ENCODE data around the gene ALCAM.
"Not testable (repeated sequence)": the region's sequence is repeated elsewhere in the genome, so short reads cannot be mapped to it uniquely, and the experiment has no call there.

Gene ALCAM

GRCh38 chr3:105594219-105594618 lies 227.5 kb downstream of the ALCAM start:
- no peak for DNase-seq

GRCh38 chr3:105598042-105598796 lies 231.5 kb downstream of the ALCAM start:
- DNase-seq, result no peak

DNA sequence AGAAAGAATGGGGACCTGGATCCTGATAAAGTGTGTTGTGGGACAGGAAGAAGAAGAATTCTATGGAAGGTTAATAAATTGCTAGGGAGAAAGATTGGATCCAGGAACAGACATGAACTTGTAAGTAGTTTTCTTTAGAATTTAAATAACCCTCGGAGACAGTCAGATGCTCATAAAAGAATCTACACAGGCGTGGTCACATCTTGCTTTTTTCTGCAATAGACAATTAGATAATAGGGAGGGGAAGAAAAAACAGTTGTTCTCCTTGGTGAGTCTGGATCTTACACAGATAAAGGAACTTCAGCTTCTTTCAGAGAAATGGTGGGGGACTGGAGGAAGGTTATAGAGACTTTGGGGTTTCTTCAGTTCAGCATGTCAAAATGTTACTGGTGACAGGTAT lies 232.6 kb downstream of the ALCAM start:
- DNase-seq, result no peak

DNA sequence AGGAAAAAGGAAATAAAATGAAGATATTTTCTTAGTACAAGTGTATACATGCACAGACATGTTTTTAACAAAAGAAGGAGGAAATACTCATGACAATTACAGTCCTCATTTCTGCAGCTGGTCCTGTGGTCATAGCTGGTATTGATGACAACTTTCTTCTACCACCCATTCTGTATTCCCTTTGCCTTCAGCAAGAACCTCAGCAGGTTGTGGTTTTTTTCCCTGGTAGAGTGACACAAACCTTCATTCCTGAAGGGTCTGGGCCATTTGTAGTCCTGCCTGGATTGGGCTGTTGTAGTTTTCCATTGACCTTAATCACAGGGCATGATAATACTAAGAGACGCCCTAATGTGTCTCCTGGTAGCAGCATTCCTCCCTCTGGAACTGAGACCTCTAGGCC lies 235.0 kb downstream of the ALCAM start:
- DNase-seq, result not testable (repeated sequence)

GRCh38 chr3:105602286-105602685 lies 235.6 kb downstream of the ALCAM start:
- DNase-seq, result not testable (repeated sequence)

GRCh38 chr3:105603516-105603915 lies 236.8 kb downstream of the ALCAM start:
- not testable (repeated sequence) for DNase-seq

DNA sequence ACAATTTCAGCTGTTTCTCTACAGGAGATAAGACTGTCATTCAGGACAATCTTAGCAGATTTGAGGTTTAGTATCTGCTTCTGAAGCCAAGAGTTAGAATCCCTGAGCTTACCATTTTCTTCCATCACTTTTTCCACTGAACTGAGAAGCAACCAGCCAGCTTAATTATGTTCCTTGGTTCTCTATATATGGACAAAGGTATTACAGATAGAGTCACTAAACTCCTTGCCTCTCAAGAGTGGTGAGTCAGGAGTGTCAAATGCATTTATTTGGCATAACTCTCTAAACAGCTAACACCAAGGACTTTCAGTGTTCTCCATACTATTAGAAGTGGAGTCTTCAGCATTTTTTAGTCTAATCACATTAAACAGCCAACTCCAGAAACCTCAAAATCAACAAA lies 239.3 kb downstream of the ALCAM start:
- no peak for DNase-seq

- no peak for DNase-seq
Measured at GRCh38 chr3:105608623-105609022, 241.9 kb downstream of the ALCAM start.

- no peak for DNase-seq
Measured at GRCh38 chr3:105610473-105610872, 243.8 kb downstream of the ALCAM start.

DNA sequence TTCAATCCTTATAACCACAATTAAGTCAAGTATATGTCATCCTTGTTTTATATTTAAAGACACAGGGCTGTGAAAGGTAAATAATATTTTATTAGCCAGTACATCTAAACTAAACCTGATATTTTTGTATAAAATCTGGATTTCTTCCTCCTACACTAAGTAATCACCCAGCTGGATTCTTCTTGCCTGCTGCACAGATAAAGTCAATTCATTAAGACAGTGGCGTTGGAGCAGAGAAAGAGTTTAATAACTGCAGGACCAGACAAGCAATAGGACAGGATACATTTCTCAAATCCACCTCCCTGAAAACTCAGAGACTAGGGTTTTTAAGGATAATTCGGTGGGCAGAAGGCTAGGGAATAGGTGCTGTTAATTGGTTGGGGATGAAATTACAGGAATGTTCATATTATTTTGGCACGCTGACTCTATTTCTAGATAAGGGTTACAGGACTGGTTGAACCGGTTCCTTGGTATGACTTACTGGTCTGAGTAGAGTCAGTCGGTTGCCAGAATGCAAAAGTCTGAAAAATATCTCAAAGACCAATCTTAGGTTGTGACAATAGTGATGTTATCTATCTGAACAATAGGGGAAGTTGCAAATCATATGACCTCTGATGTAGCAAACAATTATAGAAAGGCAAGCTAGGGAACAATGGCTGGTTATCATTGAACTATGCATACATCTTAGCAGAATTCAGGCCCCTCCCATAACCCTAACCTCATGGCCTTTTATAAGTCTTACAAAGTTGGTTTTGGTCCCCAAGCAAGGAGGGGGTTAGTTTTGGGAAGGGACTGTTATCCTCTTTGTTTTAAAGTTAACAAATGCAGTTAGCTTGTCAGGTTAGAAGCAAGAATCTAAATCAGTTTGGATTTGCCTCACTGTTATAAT lies 244.8 kb downstream of the ALCAM start:
- no peak for DNase-seq

DNA sequence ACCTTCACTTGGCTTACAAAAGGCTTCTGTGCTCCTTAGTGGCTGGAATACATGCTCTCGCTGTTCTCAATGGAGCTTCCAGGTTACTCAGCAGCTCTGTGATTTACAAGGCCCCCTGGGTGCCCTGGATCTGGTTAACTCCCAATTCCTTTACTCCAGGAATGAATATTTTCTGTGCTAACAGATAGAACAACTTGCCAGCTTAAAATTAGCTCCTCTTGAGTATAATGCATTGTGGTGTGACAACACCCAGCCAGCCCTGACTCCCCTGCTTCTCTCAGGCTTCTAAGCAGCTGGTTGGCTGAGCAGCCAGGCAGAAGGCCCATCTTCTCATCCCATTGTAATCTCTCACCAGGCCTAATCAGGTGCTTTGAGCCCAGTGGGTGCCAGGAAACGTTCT lies 246.4 kb downstream of the ALCAM start:
- DNase-seq, result no peak

DNA sequence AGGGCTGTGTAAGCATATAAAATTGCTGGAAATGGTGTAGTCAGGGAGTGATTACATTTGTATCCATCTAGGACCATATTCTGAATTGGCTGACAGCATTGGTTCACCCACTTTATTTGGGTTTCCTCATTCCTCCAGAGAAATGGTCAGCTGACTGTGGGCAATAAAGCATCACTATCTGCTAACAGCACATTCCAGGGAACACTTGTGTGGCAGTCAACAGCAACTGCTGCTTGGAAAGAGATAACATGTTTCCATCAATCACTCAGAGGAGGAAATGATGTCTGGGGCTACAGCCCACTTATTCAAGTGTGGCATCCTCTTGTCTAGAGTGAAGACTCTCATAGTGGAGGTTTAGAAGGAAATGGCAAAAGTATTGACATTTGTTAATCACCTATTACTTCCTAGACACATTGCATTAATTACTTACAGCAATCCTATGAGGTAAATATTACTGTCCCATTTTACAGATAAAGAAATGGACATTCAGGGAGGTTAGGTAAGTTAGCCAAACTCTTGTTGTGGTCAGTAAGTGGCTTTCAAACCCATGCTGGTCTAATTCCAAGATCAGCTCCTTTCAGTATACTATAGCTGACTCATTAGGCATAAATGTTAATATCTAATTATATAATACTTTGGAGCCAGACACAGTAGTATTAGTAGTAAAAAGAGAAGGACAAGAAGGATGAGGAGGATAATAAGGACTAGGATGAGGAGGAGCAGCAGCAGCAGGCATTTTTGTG lies 247.8 kb downstream of the ALCAM start:
- no peak for DNase-seq

- DNase-seq, result no peak
Measured at GRCh38 chr3:105615814-105616213, 249.1 kb downstream of the ALCAM start.

DNA sequence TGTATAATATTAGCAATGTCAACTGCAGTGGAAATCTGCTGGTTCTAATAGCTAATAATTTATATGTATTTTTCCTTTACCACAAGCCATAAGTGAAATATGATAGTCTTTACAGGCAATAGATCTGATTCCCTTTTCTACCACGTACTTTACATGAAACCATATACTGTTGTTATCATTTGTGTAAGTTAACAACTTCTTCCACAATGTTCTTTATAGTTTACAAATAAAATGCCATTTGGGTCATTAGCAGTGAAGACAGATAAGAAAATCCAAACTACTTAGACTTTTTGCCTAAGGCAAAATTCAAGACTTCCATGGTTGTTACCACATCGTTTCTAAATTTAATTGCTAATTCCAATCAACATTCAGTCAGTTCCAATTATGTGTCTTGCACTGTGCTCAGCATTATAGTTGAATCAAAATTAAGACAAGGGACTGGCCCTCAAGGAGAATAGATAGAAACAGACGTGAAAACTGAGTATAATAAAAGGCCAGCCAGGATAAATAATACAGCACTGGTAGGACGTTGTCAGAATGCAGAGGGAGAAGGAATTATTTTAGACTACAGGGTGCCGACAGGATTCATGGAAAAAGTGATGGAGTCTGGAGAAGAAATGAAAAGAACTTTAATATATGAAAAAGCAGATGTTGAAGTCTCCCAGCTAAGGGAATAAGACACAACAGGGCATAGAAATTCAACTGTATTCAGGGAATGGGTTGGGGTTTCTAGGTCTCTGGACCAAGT lies 249.8 kb downstream of the ALCAM start:
- no peak for DNase-seq

GRCh38 chr3:105618556-105618955 lies 251.8 kb downstream of the ALCAM start:
- DNase-seq, result no peak

- no peak for DNase-seq
Measured at GRCh38 chr3:105619651-105620050, 252.9 kb downstream of the ALCAM start.

DNA sequence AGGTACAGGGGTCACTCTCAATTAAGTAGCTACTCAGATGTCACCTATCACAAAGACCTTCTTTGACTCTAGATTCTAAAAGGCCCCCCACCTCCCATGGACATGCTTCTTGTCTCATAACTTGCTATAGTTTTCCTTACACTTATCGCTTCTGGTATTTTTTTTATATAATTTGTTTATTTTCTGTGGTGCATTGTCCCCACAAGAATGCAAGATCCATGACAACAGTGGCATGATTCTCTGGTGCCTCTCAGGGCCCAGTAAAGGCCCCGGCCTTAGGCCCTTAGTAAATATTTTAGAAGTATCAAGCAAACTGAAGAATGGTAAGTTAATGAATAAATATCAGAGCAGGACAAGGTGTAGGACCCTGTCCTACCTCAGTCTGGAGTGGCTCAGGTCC lies 253.5 kb downstream of the ALCAM start:
- DNase-seq, result no peak

DNA sequence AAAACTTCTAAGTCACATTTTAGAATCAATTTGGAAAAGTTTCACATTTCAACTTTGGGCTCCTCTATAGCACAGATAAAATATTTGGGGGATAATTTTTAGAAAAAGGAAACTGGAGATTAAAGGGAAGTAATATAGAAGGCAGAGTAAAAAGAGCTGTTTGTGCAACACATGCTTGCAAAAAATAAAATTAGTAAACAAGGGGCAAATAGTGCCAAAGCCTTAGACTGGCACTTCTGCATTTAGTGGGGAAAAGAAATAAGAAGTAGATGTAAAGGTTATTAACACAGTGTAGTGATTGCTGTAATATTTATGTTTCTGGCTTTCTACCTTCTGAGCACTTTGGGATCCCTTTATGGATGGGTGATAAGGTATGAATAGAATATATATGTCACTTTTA lies 255.5 kb downstream of the ALCAM start:
- no peak for DNase-seq
